SU-DHL-6 (cell line): ENCODE data around the gene CACNA1G.

ENCODE experiments used
- EZH2phosphoT487 ChIP-seq: fragments of 200-600 bp; sonication (generic), shearing (Covaris generic); conservative IDR thresholded peaks from 2 replicates; pipeline ENCODE4 v1.6.1; 2018; ENCODE audit warnings: mild to moderate bottlenecking, antibody characterized with exemption, low read length, moderate library complexity, mixed read lengths
- TF ChIP-seq, protein P1 (sequence below): fragments of 200-600 bp; sonication (generic); IDR thresholded peaks from one replicate; pipeline ENCODE4 v1.5.1; 2017; ENCODE audit warnings: antibody characterized with exemption, mild to moderate bottlenecking, low read length, moderate library complexity; ENCODE audit not compliant: insufficient read depth, poor library complexity, severe bottlenecking

DNA sequence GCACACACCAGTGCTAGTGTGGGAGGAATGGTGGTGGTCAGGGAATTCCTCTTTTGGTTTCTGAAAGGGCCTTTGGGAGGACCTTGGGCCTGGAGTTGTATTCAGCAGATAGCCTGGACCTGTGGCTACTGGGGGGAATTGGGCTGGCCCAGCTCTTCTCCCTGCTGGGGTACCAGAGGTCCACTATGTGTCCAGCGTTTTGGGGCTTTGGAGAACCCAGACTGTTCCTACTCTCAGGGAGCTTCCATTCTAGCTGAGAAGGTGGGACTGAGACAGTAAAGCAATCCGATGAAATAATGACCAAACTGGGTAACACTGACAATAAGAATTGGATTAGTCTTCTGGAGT lies 25.6 kb upstream of the CACNA1G start:
- TF ChIP-seq, protein P1, sequence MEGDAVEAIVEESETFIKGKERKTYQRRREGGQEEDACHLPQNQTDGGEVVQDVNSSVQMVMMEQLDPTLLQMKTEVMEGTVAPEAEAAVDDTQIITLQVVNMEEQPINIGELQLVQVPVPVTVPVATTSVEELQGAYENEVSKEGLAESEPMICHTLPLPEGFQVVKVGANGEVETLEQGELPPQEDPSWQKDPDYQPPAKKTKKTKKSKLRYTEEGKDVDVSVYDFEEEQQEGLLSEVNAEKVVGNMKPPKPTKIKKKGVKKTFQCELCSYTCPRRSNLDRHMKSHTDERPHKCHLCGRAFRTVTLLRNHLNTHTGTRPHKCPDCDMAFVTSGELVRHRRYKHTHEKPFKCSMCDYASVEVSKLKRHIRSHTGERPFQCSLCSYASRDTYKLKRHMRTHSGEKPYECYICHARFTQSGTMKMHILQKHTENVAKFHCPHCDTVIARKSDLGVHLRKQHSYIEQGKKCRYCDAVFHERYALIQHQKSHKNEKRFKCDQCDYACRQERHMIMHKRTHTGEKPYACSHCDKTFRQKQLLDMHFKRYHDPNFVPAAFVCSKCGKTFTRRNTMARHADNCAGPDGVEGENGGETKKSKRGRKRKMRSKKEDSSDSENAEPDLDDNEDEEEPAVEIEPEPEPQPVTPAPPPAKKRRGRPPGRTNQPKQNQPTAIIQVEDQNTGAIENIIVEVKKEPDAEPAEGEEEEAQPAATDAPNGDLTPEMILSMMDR = no peak
- no peak for TF ChIP-seq EZH2phosphoT487
